Stimulated activated CD4-positive, alpha-beta T cell treated with anti-CD3 and anti-CD28 coated beads, Interleukin-12 subunit alpha, Interleukin-12 subunit beta, amount 100 ng/mL, for 48 hours (primary cell): Measurements from ENCODE around the gene DECR2.
"Not testable (repeated sequence)": the region's sequence is repeated elsewhere in the genome, so short reads cannot be mapped to it uniquely, and the experiment has no call there.

ENCODE experiments used
- DNase-seq, 3 donors: peaks; one replicate each; pipeline ENCODE4 v3.0.0-alpha.2; 2020; ENCODE audit warnings: low read depth in 2 of 3, low spot score in 1 of 3

Gene DECR2

GRCh38 chr16:378821-379182, 22.9 kb upstream of the DECR2 start:
- DNase-seq: no peak

GRCh38 chr16:379183-379960, 22.3 kb upstream of the DECR2 start:
- DNase-seq: no peak

- no peak for DNase-seq
These were observed 21.5 kb upstream of the DECR2 start for GRCh38 chr16:379961-380761.

GRCh38 chr16:380762-381011, 21.0 kb upstream of the DECR2 start:
- no peak for DNase-seq

- no peak for DNase-seq
These were observed 20.5 kb upstream of the DECR2 start for GRCh38 chr16:381012-381788.

- peak in 2 of 3 donors; percentile 46 to 61 for DNase-seq
These were observed 19.6 kb upstream of the DECR2 start, which contains the start of gene PGAP6 for GRCh38 chr16:381789-382717. PGAP6 (minus strand) TSS chr16:381978; CDS start chr16:381821, 157 bp downstream.

GRCh38 chr16:383326-384051, 18.2 kb upstream of the DECR2 start:
- no peak for DNase-seq

GRCh38 chr16:386641-387156, 15.0 kb upstream of the DECR2 start:
- DNase-seq: no peak

- DNase-seq: not testable (repeated sequence)
These were observed 13.7 kb upstream of the DECR2 start for GRCh38 chr16:387761-388666.

- no peak for DNase-seq
These were observed 12.3 kb upstream of the DECR2 start for GRCh38 chr16:389352-389751.

- peak; percentile 65 to 89 (median 82) for DNase-seq
These were observed 9.8 kb upstream of the DECR2 start for GRCh38 chr16:391885-392335.

- no peak for DNase-seq
These were observed 9.1 kb upstream of the DECR2 start for GRCh38 chr16:392450-393030.

- no peak for DNase-seq
These were observed 5.5 kb upstream of the DECR2 start for GRCh38 chr16:396199-396598.

- no peak for DNase-seq
These were observed 5.1 kb upstream of the DECR2 start for GRCh38 chr16:396605-397004.

- no peak for DNase-seq
These were observed 4.5 kb upstream of the DECR2 start, which contains the start of gene NME4 for GRCh38 chr16:397135-397661. NME4 (plus strand) TSS chr16:397199; CDS start chr16:397223, 24 bp downstream.

- no peak for DNase-seq
These were observed 3.9 kb upstream of the DECR2 start for GRCh38 chr16:397736-398332.

GRCh38 chr16:398561-399339, 2.9 kb upstream of the DECR2 start:
- no peak for DNase-seq
